Right hindlimb (tissue), 1 donor: ENCODE results near the gene YARS1.

ENCODE experiments used
- DNase-seq: peaks from one replicate; pipeline ENCODE4 v3.0.0-alpha.2; 2018

Gene YARS1

DNA sequence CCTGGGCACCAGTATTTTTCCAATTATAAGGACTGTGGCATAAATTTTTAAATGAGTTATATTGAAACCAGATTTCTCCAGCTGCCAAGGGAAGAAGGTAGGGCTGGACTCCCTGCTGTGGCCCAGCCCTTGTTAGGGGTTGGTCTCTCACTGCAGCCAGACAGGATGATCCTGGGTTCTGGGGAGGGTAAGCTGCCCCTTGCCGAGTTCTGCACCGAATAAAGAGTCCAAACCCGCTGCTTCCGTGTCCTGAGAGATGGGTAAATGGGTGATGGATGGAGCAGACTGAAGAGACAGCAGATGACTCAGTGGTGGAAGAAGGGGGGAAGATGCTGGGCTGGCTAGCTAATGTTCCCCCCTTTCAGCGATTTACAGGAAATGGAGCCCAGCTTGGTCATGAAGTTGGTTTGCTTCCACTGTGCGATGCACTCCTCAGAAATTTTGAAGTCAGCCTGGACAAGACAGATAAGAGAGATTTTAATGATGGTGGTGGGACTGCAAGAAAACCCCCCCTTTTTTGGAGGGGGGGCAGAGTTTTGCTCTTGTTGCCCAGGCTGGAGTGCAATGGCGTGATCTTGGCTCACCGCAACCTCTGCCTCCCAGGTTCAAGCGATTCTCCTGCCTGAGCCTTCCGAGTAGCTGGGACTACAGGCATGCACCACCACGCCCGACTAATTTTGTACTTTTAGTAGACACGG lies 41.4 kb downstream of the YARS1 start:
- DNase-seq, result no peak

DNA sequence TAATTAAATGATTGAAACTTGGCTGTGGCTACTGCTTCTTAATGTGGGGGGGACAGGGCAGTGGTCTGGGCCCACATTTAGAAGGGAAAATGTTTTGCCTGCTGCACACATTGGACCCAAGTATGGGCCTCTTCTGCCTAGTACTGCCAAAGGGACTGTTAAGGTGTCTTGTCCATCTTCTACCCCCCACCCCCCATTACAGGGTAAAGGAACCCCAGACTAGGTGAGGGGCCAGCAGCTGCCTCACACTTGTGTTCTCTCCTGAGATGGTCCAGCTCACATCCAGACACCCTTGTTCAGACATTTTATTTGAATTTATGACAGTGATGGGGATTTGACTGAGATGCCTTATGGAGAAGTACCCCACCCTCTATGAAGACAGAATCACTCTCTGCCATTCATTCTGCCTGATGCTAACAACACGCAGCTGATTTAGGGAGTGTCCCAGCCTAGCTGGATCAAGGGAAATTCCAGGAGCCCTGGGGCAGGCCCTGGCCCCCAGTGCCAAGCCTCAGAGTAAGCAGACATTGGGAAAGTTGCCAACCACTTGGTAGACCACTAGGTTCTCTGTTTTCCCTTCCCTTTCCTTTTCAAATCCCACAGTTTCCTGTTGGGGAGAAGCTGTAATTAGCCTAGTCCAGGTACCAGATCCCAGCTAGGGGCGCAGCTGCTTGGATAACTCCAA lies 42.1 kb downstream of the YARS1 start:
- peak; percentile 69 for DNase-seq

DNA sequence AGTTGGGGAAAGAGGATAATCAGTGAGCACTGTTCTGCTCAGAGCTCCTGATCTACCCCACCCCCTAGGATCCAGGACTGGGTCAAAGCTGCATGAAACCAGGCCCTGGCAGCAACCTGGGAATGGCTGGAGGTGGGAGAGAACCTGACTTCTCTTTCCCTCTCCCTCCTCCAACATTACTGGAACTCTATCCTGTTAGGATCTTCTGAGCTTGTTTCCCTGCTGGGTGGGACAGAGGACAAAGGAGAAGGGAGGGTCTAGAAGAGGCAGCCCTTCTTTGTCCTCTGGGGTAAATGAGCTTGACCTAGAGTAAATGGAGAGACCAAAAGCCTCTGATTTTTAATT lies 42.7 kb downstream of the YARS1 start:
- no peak for DNase-seq

DNA sequence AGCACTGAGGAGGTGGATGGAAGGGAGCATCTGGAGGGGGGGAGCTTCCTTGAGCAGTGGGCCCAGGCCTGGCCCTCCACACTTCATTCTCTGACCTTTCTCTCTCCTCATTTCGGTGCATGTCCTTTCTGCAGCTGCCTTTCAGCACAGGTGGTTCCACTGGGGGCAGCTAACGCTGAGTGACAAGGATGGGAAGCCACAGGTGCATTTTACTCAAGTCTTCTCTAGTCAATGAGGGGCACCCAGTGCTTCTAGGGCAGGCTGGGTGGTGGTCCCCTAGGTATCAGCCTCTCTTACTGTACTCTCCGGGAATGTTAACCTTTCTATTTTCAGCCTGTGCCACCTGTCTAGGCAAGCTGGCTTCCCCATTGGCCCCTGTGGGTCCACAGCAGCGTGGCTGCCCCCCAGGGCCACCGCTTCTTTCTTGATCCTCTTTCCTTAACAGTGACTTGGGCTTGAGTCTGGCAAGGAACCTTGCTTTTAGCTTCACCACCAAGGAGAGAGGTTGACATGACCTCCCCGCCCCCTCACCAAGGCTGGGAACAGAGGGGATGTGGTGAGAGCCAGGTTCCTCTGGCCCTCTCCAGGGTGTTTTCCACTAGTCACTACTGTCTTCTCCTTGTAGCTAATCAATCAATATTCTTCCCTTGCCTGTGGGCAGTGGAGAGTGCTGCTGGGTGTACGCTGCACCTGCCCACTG lies 43.2 kb downstream of the YARS1 start:
- no peak for DNase-seq

DNA sequence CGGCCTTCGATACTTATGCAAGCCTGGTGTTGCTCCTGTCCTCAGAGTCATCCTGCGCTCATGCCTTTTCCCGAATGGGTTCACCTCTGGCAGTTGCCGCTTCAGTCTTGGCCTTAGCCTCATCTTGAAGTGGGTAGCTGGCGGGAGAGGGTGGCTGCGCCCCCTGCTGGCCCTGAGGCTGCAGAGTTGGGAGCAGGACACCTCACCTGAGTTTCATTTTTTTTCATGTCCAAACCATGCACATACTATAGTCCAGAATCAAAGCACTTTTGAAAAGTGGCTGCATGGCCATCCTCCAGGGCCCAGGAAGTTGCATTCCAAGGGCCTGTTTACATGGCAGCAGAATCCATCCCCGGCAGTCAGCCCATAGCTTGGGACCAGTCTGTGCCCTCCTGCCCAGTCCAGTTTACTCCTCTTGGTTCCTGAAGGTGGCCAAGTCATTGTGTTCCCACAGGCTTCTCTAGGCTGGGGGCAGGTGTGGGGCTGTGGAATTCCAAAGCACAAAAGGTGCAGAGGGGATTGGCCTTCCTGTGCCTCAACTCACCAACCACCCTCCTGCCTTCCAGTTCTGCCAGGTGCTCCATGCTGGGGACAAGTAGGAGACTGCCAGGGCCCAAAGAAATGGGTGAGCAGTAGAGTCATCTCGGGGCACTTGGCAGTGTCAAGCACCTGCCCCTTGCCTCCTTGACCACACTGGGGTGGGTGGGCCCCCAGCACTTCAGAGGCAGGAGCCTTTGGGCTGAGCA lies 44.0 kb downstream of the YARS1 start:
- DNase-seq, result peak; percentile 85

DNA sequence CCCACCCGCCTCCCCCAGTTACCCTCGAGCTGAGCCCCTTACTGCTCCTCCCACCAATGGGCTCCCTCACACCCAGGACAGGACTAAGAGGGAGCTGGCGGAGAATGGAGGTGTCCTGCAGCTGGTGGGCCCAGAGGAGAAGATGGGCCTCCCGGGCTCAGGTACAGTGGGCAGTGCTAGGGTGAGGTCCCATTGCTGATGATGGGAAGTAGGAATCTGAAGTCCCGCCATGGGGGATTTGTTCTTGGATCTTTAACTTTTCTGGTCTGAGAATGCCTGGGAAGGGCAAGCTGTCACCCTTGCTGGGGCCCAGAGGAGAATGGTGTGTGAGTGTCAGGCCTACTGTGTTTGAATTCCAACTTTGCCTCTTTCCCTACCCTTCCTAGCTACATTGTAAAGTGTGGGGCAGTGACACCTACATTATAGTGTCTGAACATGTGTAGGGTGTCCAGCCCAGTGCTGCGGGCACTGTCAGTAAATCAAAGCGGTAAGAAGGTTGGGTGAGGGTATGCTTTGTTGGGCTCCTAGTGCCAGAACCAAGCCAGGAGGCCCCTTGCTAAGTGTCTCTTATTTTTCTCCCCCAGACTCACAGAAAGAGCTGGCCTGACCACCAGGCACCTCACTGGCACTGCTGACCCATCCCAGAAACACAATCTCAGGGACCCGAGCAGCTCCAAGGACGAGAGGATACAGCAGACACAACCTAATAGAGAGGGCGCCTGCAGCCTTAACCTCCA lies 44.7 kb downstream of the YARS1 start:
- no peak for DNase-seq

DNA sequence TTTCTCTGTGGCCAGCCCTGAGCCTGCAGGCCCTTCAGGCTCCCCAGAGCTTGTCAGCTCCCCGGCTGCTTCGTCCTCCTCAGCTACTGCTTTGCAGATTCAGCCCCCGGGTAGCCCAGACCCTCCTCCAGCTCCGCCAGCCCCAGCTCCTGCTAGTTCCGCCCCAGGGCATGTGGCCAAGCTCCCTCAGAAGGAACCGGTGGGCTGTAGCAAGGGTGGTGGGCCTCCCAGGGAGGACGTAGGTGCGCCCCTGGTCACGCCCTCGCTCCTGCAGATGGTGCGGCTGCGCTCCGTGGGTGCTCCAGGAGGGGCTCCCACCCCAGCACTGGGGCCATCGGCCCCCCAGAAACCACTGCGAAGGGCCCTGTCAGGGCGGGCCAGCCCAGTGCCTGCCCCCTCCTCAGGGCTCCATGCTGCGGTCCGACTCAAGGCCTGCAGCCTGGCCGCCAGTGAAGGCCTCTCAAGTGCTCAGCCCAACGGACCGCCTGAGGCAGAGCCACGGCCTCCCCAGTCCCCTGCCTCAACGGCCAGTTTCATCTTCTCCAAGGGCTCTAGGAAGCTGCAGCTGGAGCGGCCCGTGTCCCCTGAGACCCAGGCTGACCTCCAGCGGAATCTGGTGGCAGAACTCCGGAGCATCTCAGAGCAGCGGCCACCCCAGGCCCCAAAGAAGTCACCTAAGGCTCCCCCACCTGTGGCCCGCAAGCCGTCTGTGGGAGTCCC lies 45.4 kb downstream of the YARS1 start:
- DNase-seq, result no peak

DNA sequence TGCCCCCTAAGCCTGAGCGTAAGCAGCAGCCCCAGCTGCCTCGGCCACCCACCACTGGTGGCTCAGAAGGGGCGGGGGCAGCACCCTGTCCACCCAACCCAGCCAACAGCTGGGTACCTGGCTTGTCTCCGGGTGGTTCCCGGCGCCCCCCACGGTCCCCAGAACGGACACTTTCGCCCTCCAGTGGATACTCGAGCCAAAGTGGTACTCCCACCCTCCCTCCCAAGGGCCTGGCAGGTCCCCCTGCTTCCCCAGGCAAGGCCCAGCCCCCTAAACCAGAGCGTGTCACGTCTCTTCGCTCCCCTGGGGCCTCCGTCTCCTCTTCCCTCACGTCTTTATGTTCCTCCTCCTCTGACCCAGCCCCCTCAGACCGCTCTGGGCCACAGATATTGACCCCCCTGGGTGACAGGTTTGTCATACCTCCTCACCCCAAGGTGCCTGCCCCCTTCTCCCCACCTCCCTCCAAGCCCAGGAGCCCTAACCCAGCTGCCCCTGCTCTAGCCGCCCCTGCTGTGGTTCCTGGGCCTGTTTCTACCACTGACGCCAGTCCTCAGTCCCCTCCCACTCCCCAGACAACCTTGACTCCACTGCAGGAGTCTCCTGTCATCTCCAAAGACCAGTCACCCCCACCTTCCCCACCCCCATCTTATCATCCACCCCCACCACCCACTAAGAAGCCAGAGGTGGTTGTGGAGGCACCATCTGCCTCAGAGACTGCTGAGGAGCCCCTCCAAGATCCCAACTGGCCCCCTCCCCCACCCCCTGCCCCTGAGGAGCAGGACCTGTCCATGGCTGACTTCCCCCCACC lies 46.2 kb downstream of the YARS1 start:
- DNase-seq, result no peak

DNA sequence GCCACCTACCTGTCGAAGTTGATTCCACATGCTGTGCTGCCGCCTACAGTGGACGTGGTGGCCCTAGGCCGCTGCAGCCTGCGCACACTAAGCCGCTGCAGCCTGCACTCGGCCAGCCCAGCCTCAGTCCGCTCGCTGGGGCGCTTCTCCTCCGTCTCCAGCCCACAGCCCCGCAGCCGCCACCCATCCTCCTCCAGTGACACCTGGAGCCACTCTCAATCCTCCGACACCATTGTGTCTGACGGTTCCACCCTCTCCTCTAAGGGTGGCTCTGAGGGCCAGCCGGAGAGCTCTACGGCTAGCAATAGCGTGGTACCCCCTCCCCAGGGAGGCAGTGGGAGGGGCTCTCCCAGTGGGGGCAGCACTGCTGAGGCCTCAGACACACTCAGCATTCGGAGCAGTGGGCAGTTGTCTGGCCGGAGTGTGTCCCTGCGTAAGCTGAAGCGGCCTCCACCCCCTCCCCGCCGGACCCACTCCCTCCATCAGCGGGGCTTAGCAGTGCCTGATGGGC lies 46.9 kb downstream of the YARS1 start:
- DNase-seq, result no peak

DNA sequence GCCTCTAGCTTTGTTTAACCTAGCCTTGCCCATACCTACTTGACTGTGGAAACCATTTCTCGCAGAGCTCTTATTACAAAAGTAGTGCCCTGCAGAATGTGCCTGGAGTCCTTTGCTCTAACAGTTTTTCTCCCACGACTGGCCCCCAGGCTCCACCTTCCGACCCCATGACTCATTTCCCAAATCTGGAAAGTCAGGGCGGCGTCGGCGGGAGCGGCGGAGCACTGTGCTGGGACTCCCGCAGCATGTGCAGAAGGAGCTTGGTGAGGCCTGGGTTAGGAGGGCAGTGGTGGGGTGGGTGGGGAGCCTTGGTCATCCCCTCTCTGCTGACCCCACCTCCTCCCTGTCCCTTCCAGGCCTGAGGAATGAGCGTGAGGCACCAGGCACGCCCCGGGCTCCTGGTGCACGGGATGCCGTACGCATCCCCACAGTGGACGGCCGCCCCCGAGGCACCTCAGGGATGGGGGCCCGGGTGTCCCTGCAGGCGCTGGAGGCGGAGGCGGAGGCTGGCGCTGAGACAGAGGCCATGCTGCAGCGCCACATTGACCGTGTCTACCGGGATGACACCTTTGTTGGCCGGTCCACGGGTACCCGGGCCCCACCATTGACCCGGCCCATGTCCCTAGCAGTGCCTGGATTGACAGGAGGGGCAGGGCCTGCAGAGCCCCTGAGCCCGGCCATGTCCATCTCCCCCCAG lies 47.5 kb downstream of the YARS1 start:
- DNase-seq, result peak; percentile 38

DNA sequence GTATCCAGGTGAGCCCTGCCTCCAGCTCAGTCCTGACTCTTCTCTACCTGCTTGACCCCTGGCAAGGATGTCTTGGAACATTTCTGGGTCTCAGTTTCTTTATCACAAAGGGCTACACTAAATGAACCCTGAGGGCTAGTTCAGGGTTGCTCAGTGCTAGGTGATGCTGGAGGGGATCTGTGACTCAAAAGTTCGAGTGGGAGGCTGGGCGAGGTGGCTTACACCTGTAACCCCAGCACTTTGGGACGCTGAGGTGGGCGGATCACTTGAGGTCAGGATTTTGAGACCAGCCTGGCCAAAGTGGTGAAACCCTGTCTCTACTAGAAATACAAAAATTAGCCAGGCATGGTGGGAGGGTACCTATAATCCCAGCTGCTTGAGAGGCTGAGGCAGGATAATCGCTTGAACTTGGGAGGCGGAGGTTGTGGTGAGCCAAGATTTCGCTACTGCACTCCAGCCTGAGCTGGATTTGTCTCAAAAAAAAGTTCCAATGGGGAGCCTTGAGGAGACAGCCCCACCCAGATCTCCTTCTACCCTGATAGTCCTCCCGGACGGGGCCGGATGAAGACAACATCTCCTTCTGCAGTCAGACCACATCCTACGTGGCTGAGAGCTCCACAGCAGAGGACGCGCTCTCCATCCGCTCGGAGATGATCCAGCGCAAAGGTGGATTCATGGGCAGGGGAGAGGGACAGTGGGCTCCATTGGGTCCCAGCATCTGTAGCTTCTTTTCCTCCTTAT lies 48.9 kb downstream of the YARS1 start:
- DNase-seq, result no peak

DNA sequence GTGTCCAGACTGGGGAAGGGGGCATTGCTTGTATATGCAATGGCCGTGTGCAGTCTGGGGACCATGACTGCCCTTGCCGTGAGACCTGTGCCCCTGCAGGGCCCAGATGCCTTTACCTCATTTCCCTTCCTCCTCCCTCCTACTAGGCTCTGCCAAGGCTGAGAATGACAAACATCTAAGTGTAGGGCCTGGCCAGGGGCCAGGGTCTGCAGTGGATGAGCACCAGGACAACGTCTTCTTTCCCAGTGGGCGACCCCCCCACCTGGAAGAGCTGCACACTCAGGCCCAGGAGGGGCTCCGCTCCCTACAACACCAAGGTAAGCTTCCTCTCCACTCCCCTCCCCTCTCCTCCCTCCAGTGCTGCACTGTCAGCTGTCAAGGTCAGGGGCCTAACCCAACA lies 49.5 kb downstream of the YARS1 start:
- DNase-seq, result peak; percentile 30

DNA sequence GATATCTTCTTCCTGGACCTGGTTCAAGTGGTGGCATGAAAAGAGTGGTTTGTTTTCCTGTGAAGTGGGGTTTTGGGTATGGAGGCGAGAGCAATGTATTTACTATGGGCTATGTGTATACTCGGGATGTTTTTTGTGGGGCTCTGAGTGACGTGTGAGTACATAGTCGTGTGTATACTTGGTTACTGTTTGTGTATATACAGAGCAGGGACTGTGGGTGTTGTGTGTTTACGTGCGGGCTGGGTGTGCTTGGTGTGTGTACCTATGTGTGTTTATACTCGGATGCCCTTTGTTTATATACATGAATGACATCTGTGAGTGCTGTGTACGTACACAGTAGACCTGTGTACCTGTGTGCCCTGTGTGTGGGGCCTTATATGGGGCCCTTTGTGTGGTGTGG lies 50.0 kb downstream of the YARS1 start:
- no peak for DNase-seq

DNA sequence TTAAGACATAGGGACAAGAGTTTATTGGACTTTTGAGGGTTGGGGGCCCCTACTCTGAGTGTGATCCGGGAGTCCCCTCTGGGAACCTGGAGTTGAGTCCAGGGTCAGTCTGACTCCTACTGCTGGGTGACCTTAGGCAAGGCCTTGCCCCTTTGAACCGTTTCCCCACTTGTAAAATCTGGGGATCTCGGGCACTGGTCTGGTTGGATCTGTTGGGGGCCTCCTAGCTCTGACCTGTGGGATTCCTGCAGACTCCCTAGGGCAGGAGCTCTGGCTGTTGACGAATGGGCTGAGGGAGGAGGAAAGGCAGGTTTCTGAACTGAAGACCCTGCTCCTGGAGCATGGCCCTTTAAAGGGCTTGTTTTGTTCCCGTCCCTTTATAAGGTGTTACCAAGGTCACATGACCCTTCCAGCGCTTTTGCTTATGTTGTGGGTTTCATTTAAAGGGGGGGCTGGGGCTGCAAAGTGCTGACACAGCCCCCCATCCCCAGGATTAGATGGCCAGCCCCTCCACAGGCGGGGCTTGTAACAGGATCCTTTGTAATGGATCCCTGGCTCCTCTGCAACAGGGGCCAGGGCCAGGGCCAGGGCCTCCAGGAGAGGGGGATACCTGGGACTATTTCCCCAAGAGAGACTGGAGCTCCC lies 50.7 kb downstream of the YARS1 start:
- DNase-seq, result no peak

DNA sequence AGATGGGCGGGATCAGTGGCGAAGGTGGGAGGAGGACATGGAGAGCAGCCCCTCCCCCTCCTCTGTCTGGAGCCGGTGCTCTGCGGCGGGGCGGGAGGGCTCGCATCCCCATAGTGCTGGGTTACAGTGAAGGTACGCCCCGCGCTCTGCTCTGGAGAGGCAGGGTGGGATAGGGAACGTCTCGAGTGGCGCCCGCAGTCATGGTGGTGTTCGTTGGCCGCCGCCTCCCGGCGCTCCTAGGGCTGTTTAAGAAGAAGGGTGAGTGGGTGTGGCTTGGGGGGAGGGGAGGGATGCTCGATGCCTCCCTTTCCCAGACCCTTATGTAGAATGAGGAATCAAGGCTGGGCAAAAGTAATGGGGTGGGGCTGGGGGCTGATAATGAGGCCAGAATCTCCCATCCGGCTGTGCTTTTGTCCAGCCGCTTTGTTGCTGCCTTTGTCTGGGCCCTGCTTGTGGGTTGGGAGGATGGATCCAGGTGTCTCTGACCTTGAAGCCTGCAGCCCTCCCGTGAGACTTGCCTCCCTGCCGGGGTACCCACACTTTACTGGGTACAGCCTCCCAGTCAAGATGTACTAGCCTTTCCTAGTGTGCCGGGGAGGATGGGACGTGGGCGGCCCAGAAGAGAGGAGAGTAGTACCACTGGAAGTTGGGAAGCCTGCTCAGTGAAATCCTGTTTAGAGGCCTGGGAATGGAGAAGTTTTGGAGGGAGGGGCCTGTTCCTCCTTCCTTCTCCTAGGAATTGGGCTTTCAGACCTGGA lies 51.4 kb downstream of the YARS1 start:
- DNase-seq, result peak; percentile 39

DNA sequence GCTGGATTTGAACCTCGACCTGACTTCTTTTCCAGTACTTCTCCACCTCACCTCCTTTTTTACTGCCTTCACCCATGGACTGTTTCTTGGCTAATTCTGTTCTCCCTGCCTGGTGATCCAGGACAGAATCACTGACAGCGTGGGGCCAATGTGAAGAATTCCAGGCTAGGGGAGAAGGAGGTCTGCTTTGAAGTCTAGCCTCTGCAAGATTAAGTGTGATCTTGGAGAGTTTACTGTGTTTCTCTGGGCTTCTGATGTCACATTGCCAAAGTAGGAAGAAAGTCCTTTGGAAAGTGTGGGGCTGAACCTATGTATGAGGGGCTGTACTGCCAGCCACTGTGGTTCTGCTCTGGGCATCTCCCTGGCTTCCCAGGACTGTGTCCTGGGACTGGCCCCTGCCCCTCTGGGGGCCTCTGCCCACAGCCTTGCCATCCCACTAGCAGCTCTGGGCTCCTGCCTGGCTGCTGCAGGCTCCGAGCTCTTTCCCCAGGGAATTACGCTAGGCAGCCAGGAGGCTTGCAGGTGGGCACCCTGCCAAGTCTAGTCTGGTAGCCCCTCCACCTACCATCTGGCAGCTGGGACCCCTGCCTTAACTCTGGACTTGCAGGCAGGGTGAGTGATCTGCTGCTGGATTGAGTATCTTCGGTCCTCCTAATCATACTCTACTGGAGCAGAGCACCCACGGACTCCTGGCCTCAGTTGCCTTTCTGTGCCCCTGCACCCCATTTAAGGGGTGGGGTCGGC lies 52.2 kb downstream of the YARS1 start:
- peak; percentile 27 for DNase-seq

DNA sequence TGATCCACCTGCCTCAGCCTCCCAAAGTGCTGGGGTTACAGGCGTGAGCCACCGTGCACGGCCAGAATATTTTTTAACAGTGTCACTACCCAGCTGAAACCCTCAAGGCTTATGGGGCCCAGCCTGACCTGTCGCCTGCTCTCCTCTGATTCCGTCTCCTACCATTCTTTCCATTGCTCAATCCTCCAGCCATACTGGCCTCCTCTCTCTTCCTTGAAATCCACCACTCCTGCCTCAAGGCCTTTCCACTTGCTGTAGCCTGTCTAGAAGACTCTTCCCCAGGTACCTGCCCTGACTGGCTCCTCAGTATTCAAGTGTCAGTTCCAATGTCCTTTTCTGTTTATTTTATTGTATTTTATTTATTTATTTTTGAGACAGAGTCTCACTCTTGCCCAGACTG lies 53.9 kb downstream of the YARS1 start:
- DNase-seq, result no peak

DNA sequence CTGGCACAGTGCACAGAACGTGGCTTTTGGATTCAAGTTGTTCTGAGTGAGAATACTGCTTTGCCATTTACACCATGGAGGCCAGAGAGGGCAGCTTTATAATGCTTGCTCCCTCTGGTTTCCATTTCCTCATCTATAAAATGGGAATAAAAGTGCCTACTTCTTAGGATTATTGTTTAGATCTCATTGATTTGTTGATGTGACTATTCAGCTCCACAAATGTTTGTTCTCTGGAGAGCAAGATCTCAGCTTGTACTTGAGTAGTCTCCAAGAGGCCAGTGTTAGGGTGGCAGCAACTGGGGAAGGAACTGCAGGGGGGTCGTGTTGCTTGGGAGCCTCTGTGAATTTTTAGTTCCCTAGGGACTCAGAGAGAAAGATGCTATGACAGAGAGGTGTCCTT lies 55.2 kb downstream of the YARS1 start:
- DNase-seq, result no peak
